T-helper 2 cell treated with Interferon-gamma antibody and Interleukin-4, amounts not matched to agents 100 ng/mL and 5 ng/mL, for 36 hours (primary cell): Measurements from ENCODE around the gene VSIR. TPM values are rescaled to one million over a fixed set of nuclear protein-coding genes. Genes with fewer than 3 reads are reported as not detected.

Source experiments
- intact Hi-C: fragments of 100-400 bp; cut with micrococcal nuclease; formaldehyde crosslinking; loops from one replicate; pipeline ENCODE4 v1.15.1; 2023
- total RNA-seq: library from RNA; stranded (reverse); gene quantifications from 2 replicates; pipeline ENCODE4 v1.2.3, GENCODE V29; 2022

Gene VSIR
- total RNA-seq, 1 donor from 2014 or later, result 84.9 TPM

GRCh38 chr10:71766717-71767419, 6.5 kb downstream of the VSIR start:
- intact Hi-C loops, result no loop called here

GRCh38 chr10:71765906-71766716, 7.2 kb downstream of the VSIR start:
- intact Hi-C loops, result no loop called here

GRCh38 chr10:71765176-71765904, 8.0 kb downstream of the VSIR start:
- intact Hi-C loops, result no loop called here

- intact Hi-C loops, result no loop called here
These were observed 9.8 kb downstream of the VSIR start for GRCh38 chr10:71763352-71764127.

- intact Hi-C loops, result no loop called here
These were observed 11.0 kb downstream of the VSIR start for GRCh38 chr10:71762324-71762723.

- intact Hi-C loops, result no loop called here
These were observed 11.7 kb downstream of the VSIR start for GRCh38 chr10:71761541-71762113.

GRCh38 chr10:71761105-71761511, 12.2 kb downstream of the VSIR start:
- intact Hi-C loops, result no loop called here

GRCh38 chr10:71757399-71757922, 15.9 kb downstream of the VSIR start:
- intact Hi-C loops, result loop anchor here (2.0 kb wide), 1 partner anchor 15 kb away; the partner anchor contains the start of gene VSIR

- intact Hi-C loops, result loop anchor here (2.0 kb wide), 1 partner anchor 16 kb away; the partner anchor contains the start of gene VSIR
These were observed 16.8 kb downstream of the VSIR start for GRCh38 chr10:71756311-71757191.

GRCh38 chr10:71755179-71755879, 18.0 kb downstream of the VSIR start:
- intact Hi-C loops, result no loop called here

- intact Hi-C loops, result no loop called here
These were observed 18.8 kb downstream of the VSIR start for GRCh38 chr10:71754562-71754961.

GRCh38 chr10:71753960-71754505, 19.3 kb downstream of the VSIR start:
- intact Hi-C loops, result no loop called here

- intact Hi-C loops, result no loop called here
These were observed 20.0 kb downstream of the VSIR start for GRCh38 chr10:71753091-71753959.

- intact Hi-C loops, result no loop called here
These were observed 20.8 kb downstream of the VSIR start for GRCh38 chr10:71752391-71753090.

- intact Hi-C loops, result no loop called here
These were observed 21.6 kb downstream of the VSIR start for GRCh38 chr10:71751515-71752224.

GRCh38 chr10:71750986-71751385, 22.3 kb downstream of the VSIR start:
- intact Hi-C loops, result no loop called here
